ENCODE data around the gene NCR2.

Gene NCR2

GRCh38 chr6:41352907-41353306 is 17.5 kb downstream of the NCR2 start:
- TF ChIP-seq CTCF (IDR thresholded peaks at IDR 0.05; ENCODE audit: poor library complexity, severe bottlenecking) = no peak

GRCh38 chr6:41353333-41353732 is 17.9 kb downstream of the NCR2 start:
- no peak for TF ChIP-seq CTCF (IDR thresholded peaks at IDR 0.05; ENCODE audit: poor library complexity, severe bottlenecking)
- DNase-seq (ENCODE audit: low spot score) (no peak), ATAC-seq (ENCODE audit: low read depth) (no peak)
- Histone ChIP-seq H3K9me3 (ENCODE audit: severe bottlenecking) (no peaks in the 10 kb centered on the region), H3K4me1 (ENCODE audit: insufficient read depth, poor library complexity, severe bottlenecking) (no peaks in the 10 kb centered on the region), H3K27ac (ENCODE audit: poor library complexity, severe bottlenecking) (no peak overlapping the region), H3K36me3 (ENCODE audit: low read depth) (no peaks in the 10 kb centered on the region), H3K4me3 (ENCODE audit: severe bottlenecking) (no peak overlapping the region), H3K27me3 (ENCODE audit: insufficient read depth, poor library complexity, severe bottlenecking) (peaks cover 4% of the 10 kb centered on the region)

More at GRCh38 chr6:41352907-41353306, 17.5 kb downstream of the NCR2 start:
- Histone ChIP-seq H3K4me3 (ENCODE audit: severe bottlenecking) (no peak overlapping the region), H3K4me1 (ENCODE audit: insufficient read depth, poor library complexity, severe bottlenecking) (no peaks in the 10 kb centered on the region), H3K9me3 (ENCODE audit: severe bottlenecking) (no peaks in the 10 kb centered on the region), H3K36me3 (ENCODE audit: low read depth) (no peaks in the 10 kb centered on the region), H3K27me3 (ENCODE audit: insufficient read depth, poor library complexity, severe bottlenecking) (peaks cover 4% of the 10 kb centered on the region), H3K27ac (ENCODE audit: poor library complexity, severe bottlenecking) (no peak overlapping the region)
- ATAC-seq (ENCODE audit: low read depth) = no peak
- DNase-seq (ENCODE audit: low spot score) = no peak

GRCh38 chr6:41355952-41356351 is 20.5 kb downstream of the NCR2 start:
- H3K4me1 ChIP-seq (ENCODE audit: insufficient read depth, poor library complexity, severe bottlenecking) = no peaks in the 10 kb centered on the region
- no peaks in the 10 kb centered on the region for H3K36me3 ChIP-seq (ENCODE audit: low read depth)
- DNase-seq (ENCODE audit: low spot score) (no peak), ATAC-seq (ENCODE audit: low read depth) (no peak)
- H3K27me3 ChIP-seq (ENCODE audit: insufficient read depth, poor library complexity, severe bottlenecking) = peaks cover 4% of the 10 kb centered on the region
- peaks cover 6% of the 10 kb centered on the region for H3K9me3 ChIP-seq (ENCODE audit: severe bottlenecking)
- no peak overlapping the region for H3K27ac ChIP-seq (ENCODE audit: poor library complexity, severe bottlenecking)
- no peak overlapping the region for H3K4me3 ChIP-seq (ENCODE audit: severe bottlenecking)
- TF ChIP-seq CTCF (IDR thresholded peaks at IDR 0.05; ENCODE audit: poor library complexity, severe bottlenecking) = no peak

GRCh38 chr6:41356825-41357224 is 21.4 kb downstream of the NCR2 start:
- H3K4me1 ChIP-seq (ENCODE audit: insufficient read depth, poor library complexity, severe bottlenecking) = no peaks in the 10 kb centered on the region
- DNase-seq (ENCODE audit: low spot score) = no peak
- peaks cover 6% of the 10 kb centered on the region for H3K9me3 ChIP-seq (ENCODE audit: severe bottlenecking)
- H3K4me3 ChIP-seq (ENCODE audit: severe bottlenecking) = no peak overlapping the region
- peaks cover 4% of the 10 kb centered on the region for H3K27me3 ChIP-seq (ENCODE audit: insufficient read depth, poor library complexity, severe bottlenecking)
- H3K27ac ChIP-seq (ENCODE audit: poor library complexity, severe bottlenecking) = no peak overlapping the region
- ATAC-seq (ENCODE audit: low read depth) = no peak
- no peak for TF ChIP-seq CTCF (IDR thresholded peaks at IDR 0.05; ENCODE audit: poor library complexity, severe bottlenecking)
- no peaks in the 10 kb centered on the region for H3K36me3 ChIP-seq (ENCODE audit: low read depth)

GRCh38 chr6:41358503-41358902 is 23.1 kb downstream of the NCR2 start:
- Histone ChIP-seq H3K9me3 (ENCODE audit: severe bottlenecking) (peaks cover 6% of the 10 kb centered on the region), H3K4me3 (ENCODE audit: severe bottlenecking) (no peak overlapping the region), H3K27me3 (ENCODE audit: insufficient read depth, poor library complexity, severe bottlenecking) (peaks cover 6% of the 10 kb centered on the region), H3K4me1 (ENCODE audit: insufficient read depth, poor library complexity, severe bottlenecking) (no peaks in the 10 kb centered on the region), H3K36me3 (ENCODE audit: low read depth) (no peaks in the 10 kb centered on the region), H3K27ac (ENCODE audit: poor library complexity, severe bottlenecking) (no peak overlapping the region)
- no peak for TF ChIP-seq CTCF (IDR thresholded peaks at IDR 0.05; ENCODE audit: poor library complexity, severe bottlenecking)
- ATAC-seq (ENCODE audit: low read depth) = no peak
- DNase-seq (ENCODE audit: low spot score) = no peak

All from RWPE2 (cell line).